ENCODE data around the gene ULBP1.
"Not testable (repeated sequence)": the region's sequence is repeated elsewhere in the genome, so short reads cannot be mapped to it uniquely, and the experiment has no call there.

GRCh38 chr6:149953390-149953789 lies 10.4 kb upstream of the ULBP1 start:
- TF ChIP-seq CTCF (IDR thresholded peaks at IDR 0.05); ZNF232 (CRISPR knock-in tag; IDR thresholded peaks at IDR 0.05); FOXJ3 (CRISPR knock-in tag; IDR thresholded peaks at IDR 0.05; ENCODE audit: borderline replicate concordance): not testable (repeated sequence)
- TF ChIP-seq, protein P1, sequence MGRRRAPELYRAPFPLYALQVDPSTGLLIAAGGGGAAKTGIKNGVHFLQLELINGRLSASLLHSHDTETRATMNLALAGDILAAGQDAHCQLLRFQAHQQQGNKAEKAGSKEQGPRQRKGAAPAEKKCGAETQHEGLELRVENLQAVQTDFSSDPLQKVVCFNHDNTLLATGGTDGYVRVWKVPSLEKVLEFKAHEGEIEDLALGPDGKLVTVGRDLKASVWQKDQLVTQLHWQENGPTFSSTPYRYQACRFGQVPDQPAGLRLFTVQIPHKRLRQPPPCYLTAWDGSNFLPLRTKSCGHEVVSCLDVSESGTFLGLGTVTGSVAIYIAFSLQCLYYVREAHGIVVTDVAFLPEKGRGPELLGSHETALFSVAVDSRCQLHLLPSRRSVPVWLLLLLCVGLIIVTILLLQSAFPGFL (CRISPR knock-in tag; IDR thresholded peaks at IDR 0.05; ENCODE audit: borderline replicate concordance) = not testable (repeated sequence)
- TF ChIP-seq, protein P2, sequence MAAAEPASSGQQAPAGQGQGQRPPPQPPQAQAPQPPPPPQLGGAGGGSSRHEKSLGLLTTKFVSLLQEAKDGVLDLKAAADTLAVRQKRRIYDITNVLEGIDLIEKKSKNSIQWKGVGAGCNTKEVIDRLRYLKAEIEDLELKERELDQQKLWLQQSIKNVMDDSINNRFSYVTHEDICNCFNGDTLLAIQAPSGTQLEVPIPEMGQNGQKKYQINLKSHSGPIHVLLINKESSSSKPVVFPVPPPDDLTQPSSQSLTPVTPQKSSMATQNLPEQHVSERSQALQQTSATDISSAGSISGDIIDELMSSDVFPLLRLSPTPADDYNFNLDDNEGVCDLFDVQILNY (CRISPR knock-in tag; IDR thresholded peaks at IDR 0.05) = not testable (repeated sequence)
- TF ChIP-seq, protein P3, sequence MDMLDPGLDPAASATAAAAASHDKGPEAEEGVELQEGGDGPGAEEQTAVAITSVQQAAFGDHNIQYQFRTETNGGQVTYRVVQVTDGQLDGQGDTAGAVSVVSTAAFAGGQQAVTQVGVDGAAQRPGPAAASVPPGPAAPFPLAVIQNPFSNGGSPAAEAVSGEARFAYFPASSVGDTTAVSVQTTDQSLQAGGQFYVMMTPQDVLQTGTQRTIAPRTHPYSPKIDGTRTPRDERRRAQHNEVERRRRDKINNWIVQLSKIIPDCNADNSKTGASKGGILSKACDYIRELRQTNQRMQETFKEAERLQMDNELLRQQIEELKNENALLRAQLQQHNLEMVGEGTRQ (CRISPR knock-in tag; IDR thresholded peaks at IDR 0.05) = not testable (repeated sequence)
- TF ChIP-seq, protein P4, sequence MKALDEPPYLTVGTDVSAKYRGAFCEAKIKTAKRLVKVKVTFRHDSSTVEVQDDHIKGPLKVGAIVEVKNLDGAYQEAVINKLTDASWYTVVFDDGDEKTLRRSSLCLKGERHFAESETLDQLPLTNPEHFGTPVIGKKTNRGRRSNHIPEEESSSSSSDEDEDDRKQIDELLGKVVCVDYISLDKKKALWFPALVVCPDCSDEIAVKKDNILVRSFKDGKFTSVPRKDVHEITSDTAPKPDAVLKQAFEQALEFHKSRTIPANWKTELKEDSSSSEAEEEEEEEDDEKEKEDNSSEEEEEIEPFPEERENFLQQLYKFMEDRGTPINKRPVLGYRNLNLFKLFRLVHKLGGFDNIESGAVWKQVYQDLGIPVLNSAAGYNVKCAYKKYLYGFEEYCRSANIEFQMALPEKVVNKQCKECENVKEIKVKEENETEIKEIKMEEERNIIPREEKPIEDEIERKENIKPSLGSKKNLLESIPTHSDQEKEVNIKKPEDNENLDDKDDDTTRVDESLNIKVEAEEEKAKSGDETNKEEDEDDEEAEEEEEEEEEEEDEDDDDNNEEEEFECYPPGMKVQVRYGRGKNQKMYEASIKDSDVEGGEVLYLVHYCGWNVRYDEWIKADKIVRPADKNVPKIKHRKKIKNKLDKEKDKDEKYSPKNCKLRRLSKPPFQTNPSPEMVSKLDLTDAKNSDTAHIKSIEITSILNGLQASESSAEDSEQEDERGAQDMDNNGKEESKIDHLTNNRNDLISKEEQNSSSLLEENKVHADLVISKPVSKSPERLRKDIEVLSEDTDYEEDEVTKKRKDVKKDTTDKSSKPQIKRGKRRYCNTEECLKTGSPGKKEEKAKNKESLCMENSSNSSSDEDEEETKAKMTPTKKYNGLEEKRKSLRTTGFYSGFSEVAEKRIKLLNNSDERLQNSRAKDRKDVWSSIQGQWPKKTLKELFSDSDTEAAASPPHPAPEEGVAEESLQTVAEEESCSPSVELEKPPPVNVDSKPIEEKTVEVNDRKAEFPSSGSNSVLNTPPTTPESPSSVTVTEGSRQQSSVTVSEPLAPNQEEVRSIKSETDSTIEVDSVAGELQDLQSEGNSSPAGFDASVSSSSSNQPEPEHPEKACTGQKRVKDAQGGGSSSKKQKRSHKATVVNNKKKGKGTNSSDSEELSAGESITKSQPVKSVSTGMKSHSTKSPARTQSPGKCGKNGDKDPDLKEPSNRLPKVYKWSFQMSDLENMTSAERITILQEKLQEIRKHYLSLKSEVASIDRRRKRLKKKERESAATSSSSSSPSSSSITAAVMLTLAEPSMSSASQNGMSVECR (CRISPR knock-in tag; IDR thresholded peaks at IDR 0.05; ENCODE audit: borderline replicate concordance) = not testable (repeated sequence)

Data from WTC11 (cell line).